COLO668 (cell line): Measurements from ENCODE around the gene SLC7A8.

Experiments
- DNase-seq: peaks from one replicate; lab custom pipeline; 2025; ENCODE audit not compliant: unreplicated experiment; lab: John Stamatoyannopoulos, UW

SLC7A8 gene

GRCh38 chr14:23099212-23099861 lies 84.1 kb downstream of the SLC7A8 start:
- no peak for DNase-seq

- DNase-seq, result no peak
These were observed 85.7 kb downstream of the SLC7A8 start for GRCh38 chr14:23097786-23098185.

DNA sequence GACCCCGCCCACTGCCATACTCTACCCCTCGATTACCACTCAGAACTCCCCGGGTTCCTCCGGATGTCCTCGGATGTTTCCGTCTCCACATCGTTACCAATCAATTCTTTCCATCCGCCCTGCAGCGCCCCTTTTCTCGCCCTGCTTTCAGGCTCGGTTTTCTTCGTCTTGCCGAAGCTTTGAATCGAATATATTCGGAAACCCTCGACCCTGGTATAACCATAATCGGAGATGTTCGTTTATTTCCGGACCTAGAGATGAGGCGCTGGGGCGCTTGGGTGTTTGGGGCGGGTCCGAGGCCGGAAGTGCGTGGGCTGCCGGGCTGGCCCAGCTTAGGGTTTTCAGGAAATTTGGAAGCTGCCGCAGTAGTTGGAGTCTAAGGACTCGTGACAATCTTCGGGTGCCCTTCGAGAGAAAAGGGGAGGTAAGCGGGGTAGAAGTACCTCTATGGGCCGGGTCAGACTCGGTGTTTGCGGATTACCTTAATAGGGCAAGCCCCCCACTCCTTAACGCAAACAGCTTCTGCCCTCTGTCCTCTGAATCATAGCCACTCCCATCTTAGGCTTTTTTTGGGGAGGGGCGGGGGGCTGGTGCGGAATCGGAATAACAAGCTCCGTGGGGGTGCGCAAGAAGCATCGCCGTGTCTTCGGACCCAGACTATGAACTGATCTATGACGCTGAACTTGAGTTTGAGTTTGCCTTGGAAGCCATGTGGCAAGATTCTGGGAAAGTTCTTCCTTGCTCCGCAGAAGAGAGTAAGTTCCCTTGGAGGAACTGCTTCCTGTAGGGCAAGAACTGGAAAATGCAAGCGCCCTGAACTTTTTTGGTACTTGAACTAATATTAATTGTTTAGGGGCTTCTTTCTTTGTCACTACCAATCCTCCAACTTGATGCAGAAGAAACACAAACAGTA lies 88.0 kb downstream of the SLC7A8 start, which contains the start of gene C14orf119:
C14orf119 (plus strand) TSS at position 310 of the 913 bp plus-strand sequence. CDS start 2,154 bp downstream, outside the sequence.
- no peak for DNase-seq

GRCh38 chr14:23094666-23095195 lies 88.7 kb downstream of the SLC7A8 start, which contains the start of gene ACIN1:
Gene ACIN1 (minus strand): TSS chr14:23095136. CDS start chr14:23095112, 24 bp downstream.
- no peak for DNase-seq

GRCh38 chr14:23093991-23094665 lies 89.3 kb downstream of the SLC7A8 start:
- no peak for DNase-seq

DNA sequence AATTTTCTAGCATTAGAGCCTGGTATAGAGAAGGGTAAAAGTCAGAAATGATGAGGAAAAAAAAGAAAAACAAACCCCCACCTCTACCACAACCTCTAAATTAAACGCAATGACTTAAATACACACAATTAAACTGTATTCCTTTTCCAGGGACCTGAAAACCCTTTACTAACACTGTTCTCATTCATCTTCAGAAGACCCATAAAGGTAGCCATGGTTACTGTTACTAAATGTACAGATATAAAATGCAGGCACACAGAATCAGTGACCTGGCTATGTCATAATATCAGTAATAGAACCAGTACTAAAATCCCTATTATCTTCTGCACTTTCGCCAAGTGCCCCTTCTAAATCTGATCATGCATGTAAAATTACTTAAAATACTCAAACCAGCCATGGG lies 89.9 kb downstream of the SLC7A8 start:
- DNase-seq, result no peak

- DNase-seq, result no peak
These were observed 90.4 kb downstream of the SLC7A8 start for GRCh38 chr14:23093104-23093503.

GRCh38 chr14:23091294-23092225 lies 91.9 kb downstream of the SLC7A8 start:
- DNase-seq, result no peak

DNA sequence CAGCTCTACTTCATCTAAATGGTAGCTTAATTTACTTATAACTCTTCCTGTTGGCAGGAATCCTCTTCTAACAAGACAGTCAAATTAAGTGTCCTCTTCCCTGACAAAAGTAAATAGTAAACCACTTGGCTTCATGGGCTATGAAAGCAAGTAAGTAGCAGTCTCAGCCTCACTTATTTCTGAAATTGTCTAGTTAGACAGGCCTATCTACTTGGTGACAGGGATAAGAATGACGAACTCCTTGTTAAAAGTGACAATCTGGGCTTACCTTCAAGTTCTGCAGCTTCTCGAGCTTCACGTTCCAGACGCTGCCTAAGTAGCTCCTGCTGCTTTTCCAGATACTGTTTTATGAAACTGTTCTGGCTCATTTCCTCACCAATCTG lies 93.2 kb downstream of the SLC7A8 start:
- no peak for DNase-seq

- no peak for DNase-seq
These were observed 93.8 kb downstream of the SLC7A8 start for GRCh38 chr14:23089498-23090253.

DNA sequence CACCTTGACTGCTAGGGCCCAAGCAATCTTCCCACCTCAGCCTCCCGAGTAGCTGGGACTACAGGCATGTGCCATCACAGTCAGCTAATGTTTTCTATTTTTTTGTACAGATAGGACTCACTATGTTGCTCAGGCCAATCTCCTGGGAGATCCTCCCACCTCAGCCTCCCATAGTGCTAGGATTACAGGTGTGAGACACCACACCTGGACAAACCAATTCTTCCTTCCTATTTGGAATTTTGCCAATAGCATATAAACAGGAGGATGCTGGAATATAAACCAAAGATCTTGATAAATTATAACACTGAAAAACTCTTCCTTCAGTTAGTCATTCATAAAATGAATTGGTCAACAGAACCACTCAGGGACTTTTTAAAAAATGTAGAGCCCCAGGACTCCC lies 96.9 kb downstream of the SLC7A8 start:
- no peak for DNase-seq

DNA sequence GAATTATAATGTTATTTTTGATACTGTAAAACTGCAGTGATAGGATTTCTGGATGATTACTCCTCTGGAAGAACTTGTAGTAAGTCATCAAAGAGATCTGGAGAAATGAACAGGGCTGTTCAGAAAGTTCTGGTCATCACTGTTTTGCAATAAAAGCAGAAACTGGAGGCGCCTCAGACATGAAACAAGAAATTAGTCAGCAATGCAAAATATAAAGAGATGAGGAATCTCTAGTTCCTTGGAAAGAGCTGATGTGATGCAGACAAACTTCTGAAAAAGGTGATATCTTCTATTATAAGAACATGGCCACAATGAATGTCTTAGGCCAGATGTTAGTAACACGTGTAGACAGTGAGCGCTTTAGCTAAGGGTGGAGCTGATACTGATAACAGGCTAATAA lies 98.0 kb downstream of the SLC7A8 start:
- DNase-seq, result no peak

DNA sequence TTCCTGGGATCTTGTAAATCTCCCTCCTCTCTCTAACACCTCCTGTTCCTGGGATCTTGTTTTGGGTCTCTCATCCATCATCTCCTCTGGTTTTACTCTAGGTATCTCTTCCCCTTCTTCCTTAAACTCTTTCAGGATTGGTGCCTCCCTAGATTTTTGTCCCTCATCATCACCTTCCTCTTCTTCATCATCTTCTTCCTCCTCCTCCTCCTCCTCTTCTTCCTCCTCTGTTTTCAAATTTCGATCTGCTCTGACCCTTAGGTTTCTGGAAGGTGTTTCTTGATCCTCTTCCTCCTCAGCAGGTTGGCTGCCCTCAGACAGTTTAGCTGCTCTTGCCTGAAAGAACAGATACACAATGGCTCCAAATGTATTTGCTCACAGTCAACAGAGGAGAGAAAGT lies 103.0 kb downstream of the SLC7A8 start:
- DNase-seq, result no peak

- no peak for DNase-seq
These were observed 103.7 kb downstream of the SLC7A8 start for GRCh38 chr14:23079716-23080115.

DNA sequence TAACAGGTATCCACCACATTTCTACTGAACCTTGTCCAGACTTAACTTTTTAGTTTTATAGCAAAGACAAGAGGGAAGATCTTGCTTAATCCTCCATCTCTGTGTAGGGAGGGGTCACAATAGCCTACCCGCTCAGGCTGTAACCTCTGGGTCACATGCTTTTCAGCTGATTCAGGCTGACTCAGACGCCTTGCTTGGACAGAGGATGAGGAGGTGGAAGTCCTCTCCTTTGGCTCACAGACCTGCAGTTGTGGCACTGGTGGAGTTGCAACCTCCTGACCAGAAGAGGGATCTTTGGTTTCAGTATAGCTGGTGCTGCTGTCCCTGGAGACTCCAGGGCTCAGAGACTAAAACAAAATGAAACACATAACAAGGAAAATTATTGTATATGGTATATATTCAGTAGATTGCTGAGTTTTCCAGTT lies 104.8 kb downstream of the SLC7A8 start:
- no peak for DNase-seq

- no peak for DNase-seq
These were observed 105.5 kb downstream of the SLC7A8 start for GRCh38 chr14:23077962-23078361.

DNA sequence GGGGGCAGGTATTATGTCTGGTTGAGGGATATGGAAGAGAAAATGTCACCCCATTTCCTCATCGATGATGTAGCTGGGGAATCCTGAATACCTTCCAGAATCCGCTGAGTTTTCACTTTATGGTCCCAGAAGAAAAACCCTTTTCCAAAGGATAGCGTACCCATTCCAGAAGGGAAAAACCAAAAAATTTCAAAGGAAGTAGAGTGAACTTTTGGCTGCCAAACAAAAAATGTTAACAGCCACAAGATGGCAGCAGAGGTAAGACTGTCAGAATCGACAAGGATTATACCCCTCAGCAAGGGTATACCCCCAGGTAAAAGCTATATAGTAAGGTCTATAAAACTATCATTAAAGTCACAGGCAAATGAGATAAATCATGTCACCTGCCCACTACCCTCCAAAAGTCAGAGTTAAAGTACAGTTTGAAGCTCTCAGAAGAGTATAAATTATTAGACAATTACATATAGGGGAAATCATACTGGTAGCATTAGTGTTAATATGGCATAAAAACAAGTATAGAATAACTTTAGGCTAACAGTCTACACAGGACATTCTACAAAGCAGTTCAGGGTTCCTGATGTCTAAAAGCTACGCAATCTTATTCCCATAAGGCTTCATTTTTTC lies 106.6 kb downstream of the SLC7A8 start:
- DNase-seq, result no peak
